Measurements from ENCODE around the gene ZP1. TPM values are rescaled to one million over a fixed set of nuclear protein-coding genes. Genes with fewer than 3 reads are reported as not detected.

The ZP1 gene
- total RNA-seq, 1 experiment from 2014 or later = not detected

DNA sequence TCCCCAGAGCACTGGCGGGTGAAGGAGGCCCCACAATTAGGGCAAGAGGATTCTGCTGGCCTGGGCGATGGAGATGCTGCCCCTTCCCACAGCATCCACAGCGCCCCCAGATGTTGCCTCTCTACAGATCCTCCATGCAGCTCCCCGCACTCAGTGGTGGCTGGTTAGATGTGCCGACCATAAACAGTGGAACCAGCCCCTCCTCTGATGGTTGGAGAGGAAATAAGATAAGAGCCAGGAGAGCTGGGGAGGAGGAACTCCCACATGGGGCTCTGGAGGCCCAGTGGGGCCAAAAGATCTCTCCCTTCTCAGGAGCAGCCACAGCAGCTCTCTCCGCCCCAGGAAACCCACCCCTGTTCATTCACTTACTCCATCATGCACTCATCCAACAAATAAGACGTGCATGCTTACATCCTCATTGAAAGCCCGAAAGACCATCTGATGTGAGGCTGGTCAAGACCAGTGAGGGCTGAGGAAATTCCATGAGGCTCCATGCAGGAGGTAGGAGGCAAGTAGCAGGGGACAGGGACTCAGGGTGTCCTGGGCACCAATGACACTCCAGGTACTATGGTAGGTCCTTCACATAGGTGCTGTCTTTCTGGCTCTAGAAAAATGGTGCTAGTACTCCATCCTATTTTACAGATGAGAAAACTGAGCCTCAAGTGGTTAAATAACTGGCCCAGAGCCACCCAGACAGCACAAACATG is 13.0 kb upstream of the ZP1 start:
- BruUV-seq (replicated peaks) = no TSS peak
- POLR2A ChIA-PET = interaction anchor here (0.7 kb wide), 1 partner anchor 36 kb away, joined by 4 read pairs; no protein-coding TSS in a partner anchor
- CTCF ChIA-PET = no interaction called here
- no peaks in the 10 kb centered on the region for H3K9me3 ChIP-seq
- peaks cover 20% of the 10 kb centered on the region for H3K4me1 ChIP-seq
- peaks cover 4% of the 10 kb centered on the region for H3K36me3 ChIP-seq (ENCODE audit: control insufficient read depth, insufficient read depth, low read length)
- Mint-ChIP-seq H3K4me3 (ENCODE audit: unreplicated experiment) (no peak overlapping the region), H3K27me3 (ENCODE audit: insufficient read depth, unreplicated experiment) (no peaks in the 10 kb centered on the region), H3K4me1 (ENCODE audit: low read depth, unreplicated experiment) (peaks cover 9% of the 10 kb centered on the region), H3K36me3 (ENCODE audit: insufficient read depth, unreplicated experiment) (peaks cover 22% of the 10 kb centered on the region), H3K27ac (ENCODE audit: unreplicated experiment) (no peak overlapping the region), H3K9me3 (ENCODE audit: unreplicated experiment) (no peaks in the 10 kb centered on the region)
- intact Hi-C loops (cut with micrococcal nuclease; ENCODE audit: unreplicated experiment) = no loop called here
- no peak for TF ChIP-seq CTCF (IDR thresholded peaks at IDR 0.05; ENCODE audit: insufficient read depth in 1 of 2, low read depth in 1 of 2, low read length in 1 of 2, severe bottlenecking in 1 of 2, unreplicated experiment in 1 of 2)
- no peaks in the 10 kb centered on the region for H3K27me3 ChIP-seq (replicated peaks; ENCODE audit: control insufficient read depth, insufficient read depth, low read length)
- no peak for DNase-seq
- no peak overlapping the region for H3K4me3 ChIP-seq (ENCODE audit: low read depth, low read length)

GRCh38 chr11:60854847-60855725 is 12.3 kb upstream of the ZP1 start:
- Mint-ChIP-seq H3K4me3 (ENCODE audit: unreplicated experiment) (no peak overlapping the region), H3K4me1 (ENCODE audit: low read depth, unreplicated experiment) (peaks cover 9% of the 10 kb centered on the region), H3K9me3 (ENCODE audit: unreplicated experiment) (no peaks in the 10 kb centered on the region), H3K27me3 (ENCODE audit: insufficient read depth, unreplicated experiment) (no peaks in the 10 kb centered on the region), H3K36me3 (ENCODE audit: insufficient read depth, unreplicated experiment) (peaks cover 18% of the 10 kb centered on the region), H3K27ac (ENCODE audit: unreplicated experiment) (no peak overlapping the region)
- Histone ChIP-seq H3K9me3 (no peaks in the 10 kb centered on the region), H3K36me3 (ENCODE audit: control insufficient read depth, insufficient read depth, low read length) (peaks cover 4% of the 10 kb centered on the region), H3K4me3 (ENCODE audit: low read depth, low read length) (no peak overlapping the region), H3K27me3 (replicated peaks; ENCODE audit: control insufficient read depth, insufficient read depth, low read length) (no peaks in the 10 kb centered on the region), H3K4me1 (peaks cover 20% of the 10 kb centered on the region)
- intact Hi-C loops (cut with micrococcal nuclease; ENCODE audit: unreplicated experiment) = no loop called here
- TF ChIP-seq CTCF (IDR thresholded peaks at IDR 0.05; ENCODE audit: insufficient read depth in 1 of 2, low read depth in 1 of 2, low read length in 1 of 2, severe bottlenecking in 1 of 2, unreplicated experiment in 1 of 2) = no peak
- POLR2A ChIA-PET = interaction anchor here (0.5 kb wide), 1 partner anchor 23 kb away, joined by 3 read pairs; no protein-coding TSS in a partner anchor
- CTCF ChIA-PET = interaction anchor here (1.2 kb wide), 1 partner anchor 32 kb away, joined by 5 read pairs; no protein-coding TSS in a partner anchor
- no peak for DNase-seq
- BruUV-seq (replicated peaks) = no TSS peak
